ENCODE results near the gene NRXN3.

The NRXN3 gene

GRCh38 chr14:79379266-79379665 is 1209.1 kb downstream of the NRXN3 start:
- Histone ChIP-seq H3K4me1 (ENCODE audit: control insufficient read depth, insufficient read depth, low read length) (no peaks in the 10 kb centered on the region), H3K4me3 (ENCODE audit: low read length) (no peak overlapping the region), H3K9ac (ENCODE audit: low read length) (no peak overlapping the region), H3K36me3 (ENCODE audit: control insufficient read depth, insufficient read depth, low read length) (no peaks in the 10 kb centered on the region), H3K27me3 (ENCODE audit: control insufficient read depth, insufficient read depth, low read length) (no peaks in the 10 kb centered on the region), H3K9me3 (ENCODE audit: control insufficient read depth, low read length) (no peaks in the 10 kb centered on the region)

- H3K27me3 ChIP-seq (ENCODE audit: control insufficient read depth, insufficient read depth, low read length), result no peaks in the 10 kb centered on the region
These were observed 1212.9 kb downstream of the NRXN3 start for GRCh38 chr14:79383031-79383430.

GRCh38 chr14:79383475-79383874 is 1213.3 kb downstream of the NRXN3 start:
- H3K4me3 ChIP-seq (ENCODE audit: low read length), result no peak overlapping the region

More at GRCh38 chr14:79383031-79383430, 1212.9 kb downstream of the NRXN3 start:
- H3K4me1 ChIP-seq (ENCODE audit: control insufficient read depth, insufficient read depth, low read length), result no peaks in the 10 kb centered on the region
- H3K4me3 ChIP-seq (ENCODE audit: low read length), result no peak overlapping the region
- no peak overlapping the region for H3K9ac ChIP-seq (ENCODE audit: low read length)
- no peaks in the 10 kb centered on the region for H3K36me3 ChIP-seq (ENCODE audit: control insufficient read depth, insufficient read depth, low read length)
- no peaks in the 10 kb centered on the region for H3K9me3 ChIP-seq (ENCODE audit: control insufficient read depth, low read length)

GRCh38 chr14:79395061-79395460 is 1224.9 kb downstream of the NRXN3 start:
- Histone ChIP-seq H3K27me3 (ENCODE audit: control insufficient read depth, insufficient read depth, low read length) (no peaks in the 10 kb centered on the region), H3K4me3 (ENCODE audit: low read length) (no peak overlapping the region), H3K9me3 (ENCODE audit: control insufficient read depth, low read length) (no peaks in the 10 kb centered on the region), H3K4me1 (ENCODE audit: control insufficient read depth, insufficient read depth, low read length) (no peaks in the 10 kb centered on the region), H3K9ac (ENCODE audit: low read length) (no peak overlapping the region), H3K36me3 (ENCODE audit: control insufficient read depth, insufficient read depth, low read length) (no peaks in the 10 kb centered on the region)

More at GRCh38 chr14:79383475-79383874, 1213.3 kb downstream of the NRXN3 start:
- no peaks in the 10 kb centered on the region for H3K4me1 ChIP-seq (ENCODE audit: control insufficient read depth, insufficient read depth, low read length)
- no peaks in the 10 kb centered on the region for H3K36me3 ChIP-seq (ENCODE audit: control insufficient read depth, insufficient read depth, low read length)
- H3K9ac ChIP-seq (ENCODE audit: low read length), result no peak overlapping the region
- H3K9me3 ChIP-seq (ENCODE audit: control insufficient read depth, low read length), result no peaks in the 10 kb centered on the region
- H3K27me3 ChIP-seq (ENCODE audit: control insufficient read depth, insufficient read depth, low read length), result no peaks in the 10 kb centered on the region

GRCh38 chr14:79404874-79405511 is 1234.8 kb downstream of the NRXN3 start:
- Histone ChIP-seq H3K9me3 (ENCODE audit: control insufficient read depth, low read length) (no peaks in the 10 kb centered on the region), H3K4me3 (ENCODE audit: low read length) (no peak overlapping the region), H3K27me3 (ENCODE audit: control insufficient read depth, insufficient read depth, low read length) (no peaks in the 10 kb centered on the region), H3K9ac (ENCODE audit: low read length) (no peak overlapping the region), H3K36me3 (ENCODE audit: control insufficient read depth, insufficient read depth, low read length) (no peaks in the 10 kb centered on the region), H3K4me1 (ENCODE audit: control insufficient read depth, insufficient read depth, low read length) (no peaks in the 10 kb centered on the region)

GRCh38 chr14:79405512-79405910 is 1235.3 kb downstream of the NRXN3 start:
- H3K4me1 ChIP-seq (ENCODE audit: control insufficient read depth, insufficient read depth, low read length), result no peaks in the 10 kb centered on the region
- H3K4me3 ChIP-seq (ENCODE audit: low read length), result no peak overlapping the region
- no peaks in the 10 kb centered on the region for H3K36me3 ChIP-seq (ENCODE audit: control insufficient read depth, insufficient read depth, low read length)
- no peaks in the 10 kb centered on the region for H3K27me3 ChIP-seq (ENCODE audit: control insufficient read depth, insufficient read depth, low read length)
- H3K9ac ChIP-seq (ENCODE audit: low read length), result no peak overlapping the region
- H3K9me3 ChIP-seq (ENCODE audit: control insufficient read depth, low read length), result no peaks in the 10 kb centered on the region

GRCh38 chr14:79407572-79407971 is 1237.4 kb downstream of the NRXN3 start:
- no peak overlapping the region for H3K4me3 ChIP-seq (ENCODE audit: low read length)
- no peaks in the 10 kb centered on the region for H3K4me1 ChIP-seq (ENCODE audit: control insufficient read depth, insufficient read depth, low read length)
- H3K9me3 ChIP-seq (ENCODE audit: control insufficient read depth, low read length), result no peaks in the 10 kb centered on the region
- H3K27me3 ChIP-seq (ENCODE audit: control insufficient read depth, insufficient read depth, low read length), result no peaks in the 10 kb centered on the region
- no peaks in the 10 kb centered on the region for H3K36me3 ChIP-seq (ENCODE audit: control insufficient read depth, insufficient read depth, low read length)
- H3K9ac ChIP-seq (ENCODE audit: low read length), result no peak overlapping the region

- Histone ChIP-seq H3K9me3 (ENCODE audit: control insufficient read depth, low read length) (no peaks in the 10 kb centered on the region), H3K4me1 (ENCODE audit: control insufficient read depth, insufficient read depth, low read length) (no peaks in the 10 kb centered on the region), H3K9ac (ENCODE audit: low read length) (no peak overlapping the region), H3K4me3 (ENCODE audit: low read length) (no peak overlapping the region), H3K36me3 (ENCODE audit: control insufficient read depth, insufficient read depth, low read length) (no peaks in the 10 kb centered on the region), H3K27me3 (ENCODE audit: control insufficient read depth, insufficient read depth, low read length) (no peaks in the 10 kb centered on the region)
These were observed 1238.5 kb downstream of the NRXN3 start for GRCh38 chr14:79408696-79409095.

- no peaks in the 10 kb centered on the region for H3K27me3 ChIP-seq (ENCODE audit: control insufficient read depth, insufficient read depth, low read length)
- H3K9ac ChIP-seq (ENCODE audit: low read length), result no peak overlapping the region
- H3K36me3 ChIP-seq (ENCODE audit: control insufficient read depth, insufficient read depth, low read length), result no peaks in the 10 kb centered on the region
- no peaks in the 10 kb centered on the region for H3K9me3 ChIP-seq (ENCODE audit: control insufficient read depth, low read length)
- no peak overlapping the region for H3K4me3 ChIP-seq (ENCODE audit: low read length)
- H3K4me1 ChIP-seq (ENCODE audit: control insufficient read depth, insufficient read depth, low read length), result no peaks in the 10 kb centered on the region
These were observed 1241.4 kb downstream of the NRXN3 start for GRCh38 chr14:79411403-79412174.

GRCh38 chr14:79412822-79413221 is 1242.6 kb downstream of the NRXN3 start:
- H3K4me3 ChIP-seq (ENCODE audit: low read length), result no peak overlapping the region
- no peaks in the 10 kb centered on the region for H3K27me3 ChIP-seq (ENCODE audit: control insufficient read depth, insufficient read depth, low read length)
- no peaks in the 10 kb centered on the region for H3K9me3 ChIP-seq (ENCODE audit: control insufficient read depth, low read length)
- no peaks in the 10 kb centered on the region for H3K36me3 ChIP-seq (ENCODE audit: control insufficient read depth, insufficient read depth, low read length)
- H3K9ac ChIP-seq (ENCODE audit: low read length), result no peak overlapping the region
- H3K4me1 ChIP-seq (ENCODE audit: control insufficient read depth, insufficient read depth, low read length), result no peaks in the 10 kb centered on the region

GRCh38 chr14:79413734-79414428 is 1243.7 kb downstream of the NRXN3 start:
- no peaks in the 10 kb centered on the region for H3K36me3 ChIP-seq (ENCODE audit: control insufficient read depth, insufficient read depth, low read length)
- no peaks in the 10 kb centered on the region for H3K27me3 ChIP-seq (ENCODE audit: control insufficient read depth, insufficient read depth, low read length)
- H3K9ac ChIP-seq (ENCODE audit: low read length), result no peak overlapping the region
- H3K4me1 ChIP-seq (ENCODE audit: control insufficient read depth, insufficient read depth, low read length), result no peaks in the 10 kb centered on the region
- no peak overlapping the region for H3K4me3 ChIP-seq (ENCODE audit: low read length)
- H3K9me3 ChIP-seq (ENCODE audit: control insufficient read depth, low read length), result no peaks in the 10 kb centered on the region

GRCh38 chr14:79415726-79416125 is 1245.6 kb downstream of the NRXN3 start:
- H3K9me3 ChIP-seq (ENCODE audit: control insufficient read depth, low read length), result no peaks in the 10 kb centered on the region
- no peaks in the 10 kb centered on the region for H3K36me3 ChIP-seq (ENCODE audit: control insufficient read depth, insufficient read depth, low read length)

More at GRCh38 chr14:79415726-79416125, 1245.6 kb downstream of the NRXN3 start:
- Histone ChIP-seq H3K27me3 (ENCODE audit: control insufficient read depth, insufficient read depth, low read length) (no peaks in the 10 kb centered on the region), H3K4me1 (ENCODE audit: control insufficient read depth, insufficient read depth, low read length) (no peaks in the 10 kb centered on the region), H3K9ac (ENCODE audit: low read length) (no peak overlapping the region), H3K4me3 (ENCODE audit: low read length) (no peak overlapping the region)

Measured in mucosa of stomach (tissue), 1 donor.